Activated gamma-delta T cell treated with anti-CD3 and anti-CD28 coated beads, Interleukin-2, amount 50 U/mL, for 16 hours (primary cell): ENCODE measurements around the gene TTN.
"Not testable (repeated sequence)": the region's sequence is repeated elsewhere in the genome, so short reads cannot be mapped to it uniquely, and the experiment has no call there.

Source experiments
- DNase-seq: peaks from one replicate; pipeline ENCODE4 v3.0.0-alpha.2; 2020; ENCODE audit warnings: low read depth

Gene TTN

DNA sequence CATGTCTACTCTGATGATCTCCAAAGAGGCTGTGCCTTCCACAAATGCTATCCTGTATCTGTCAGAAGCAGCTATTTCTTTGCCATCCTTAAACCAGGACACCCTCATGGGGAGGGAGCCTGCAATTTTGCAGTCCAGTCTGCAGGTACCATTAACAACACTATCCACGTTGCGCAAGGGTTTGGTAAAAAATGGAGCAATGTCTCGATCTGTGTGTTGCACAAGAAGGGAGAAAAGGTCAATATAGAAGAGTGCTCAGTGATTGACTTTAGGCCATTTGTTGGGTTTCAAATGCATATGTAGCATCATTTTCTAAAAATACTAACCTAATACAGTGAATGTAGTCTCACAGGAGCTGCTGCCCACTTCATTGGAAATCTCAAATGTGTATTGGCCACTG, 74.3 kb downstream of the TTN start:
- DNase-seq = no peak

DNA sequence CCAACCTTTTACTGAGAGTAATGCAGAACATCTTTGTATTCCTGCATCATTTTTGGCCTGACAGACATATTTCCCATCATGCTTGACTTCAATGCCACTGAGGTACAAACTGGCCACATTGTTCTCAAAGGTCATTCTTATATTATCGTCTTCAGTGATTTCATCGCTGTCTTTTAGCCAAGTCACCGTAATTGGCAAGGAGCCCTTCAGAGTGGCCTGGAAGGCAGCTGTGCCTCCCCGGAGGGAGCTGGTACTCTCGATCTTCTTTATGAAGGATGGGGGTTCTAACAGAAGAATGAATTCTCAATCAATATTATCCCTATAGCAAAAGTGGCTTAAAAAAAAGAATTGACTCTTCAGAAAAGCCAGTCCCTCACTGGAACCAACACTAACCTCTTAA, 75.9 kb downstream of the TTN start:
- DNase-seq = no peak

DNA sequence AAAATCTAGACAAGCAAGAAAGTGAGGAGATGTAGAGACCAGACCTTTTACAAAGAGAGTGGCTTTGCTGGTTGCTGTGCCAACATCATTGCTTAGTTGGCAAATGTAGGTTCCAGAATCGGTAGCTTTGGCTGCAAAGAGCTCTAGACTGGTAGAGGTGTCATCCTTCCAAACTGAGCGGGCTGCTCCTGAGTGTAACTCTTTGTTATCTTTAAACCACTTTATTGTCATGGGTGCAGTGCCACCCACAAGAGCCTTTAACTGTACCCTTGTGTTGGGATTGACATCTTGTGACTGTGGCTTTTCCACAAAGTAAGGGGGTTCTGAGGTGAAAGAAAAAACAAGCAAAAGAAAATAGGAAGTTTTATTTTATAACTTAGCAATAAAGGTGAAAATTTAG, 77.2 kb downstream of the TTN start:
- no peak for DNase-seq

DNA sequence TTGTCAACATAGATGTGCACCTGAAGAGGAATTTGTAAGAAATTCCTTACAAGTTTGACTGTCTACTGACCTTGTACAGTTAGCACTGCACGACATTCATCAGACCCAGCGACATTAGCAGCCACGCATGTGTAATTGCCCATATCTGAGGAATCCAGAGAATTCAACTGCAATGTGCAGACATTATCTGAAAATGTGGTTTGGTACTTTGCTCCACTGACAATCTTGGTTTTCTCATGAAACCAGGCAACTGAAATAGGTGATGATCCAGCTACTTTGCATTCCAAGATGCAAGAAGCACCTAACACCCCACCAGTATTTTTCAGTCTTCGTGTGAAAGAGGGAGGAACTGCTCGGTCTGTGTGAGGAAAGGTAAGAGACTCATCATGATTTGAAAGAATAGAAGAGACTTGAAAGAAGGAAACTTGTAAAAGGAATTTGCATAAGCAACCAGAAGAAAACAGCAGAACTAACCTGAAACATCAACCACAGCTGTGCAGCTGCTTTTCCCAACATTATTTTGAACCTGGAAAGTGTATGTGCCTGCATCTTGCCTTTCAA, 83.4 kb downstream of the TTN start:
- DNase-seq = no peak

- no peak for DNase-seq
Observed at GRCh38 chr2:178722296-178722695, 84.9 kb downstream of the TTN start.

DNA sequence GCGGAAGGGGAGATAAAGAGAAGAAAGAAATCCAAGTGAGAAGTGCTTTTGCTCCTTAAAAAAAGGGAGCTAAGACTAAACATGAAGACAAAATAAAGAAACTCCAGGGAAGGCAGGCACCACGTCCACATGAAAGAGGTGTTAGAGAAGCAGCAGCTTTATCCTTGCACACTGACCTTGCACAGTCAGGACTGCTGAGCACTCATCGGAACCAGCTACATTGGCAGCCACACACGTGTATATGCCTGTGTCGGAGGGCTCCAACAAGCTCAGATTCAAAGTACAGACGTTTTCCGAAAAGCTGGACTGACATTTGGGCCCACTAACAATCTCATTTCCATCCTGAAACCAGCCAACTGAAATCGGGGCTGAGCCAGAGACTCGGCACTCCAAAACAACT, 88.2 kb downstream of the TTN start:
- no peak for DNase-seq

GRCh38 chr2:178718283-178718682, 88.9 kb downstream of the TTN start:
- DNase-seq = no peak

DNA sequence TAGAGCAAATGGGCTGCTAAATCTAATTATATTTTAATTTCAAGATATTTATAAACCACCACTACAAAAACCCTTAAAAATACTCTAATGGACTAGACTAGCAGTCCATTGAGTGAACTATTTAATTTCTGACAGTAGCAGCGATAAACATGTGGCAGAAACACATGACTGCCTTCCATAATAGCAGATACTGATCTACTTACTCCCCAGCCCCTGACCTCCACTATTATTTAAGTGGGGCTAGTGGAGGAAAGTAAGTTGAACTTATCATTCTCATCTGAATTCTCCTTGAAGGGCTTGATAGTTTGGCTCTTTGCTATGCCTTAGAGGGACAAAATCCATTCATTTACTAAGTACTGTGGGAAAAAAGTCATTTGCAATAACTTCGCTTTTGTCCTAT, 90.8 kb downstream of the TTN start:
- DNase-seq = no peak

GRCh38 chr2:178715366-178715765, 91.9 kb downstream of the TTN start:
- no peak for DNase-seq

GRCh38 chr2:178707476-178707875, 99.7 kb downstream of the TTN start:
- DNase-seq = no peak

GRCh38 chr2:178704876-178705275, 102.3 kb downstream of the TTN start:
- no peak for DNase-seq

- no peak for DNase-seq
Observed at GRCh38 chr2:178702361-178702760, 104.9 kb downstream of the TTN start.

- no peak for DNase-seq
Observed at GRCh38 chr2:178700922-178701342, 106.3 kb downstream of the TTN start.

DNA sequence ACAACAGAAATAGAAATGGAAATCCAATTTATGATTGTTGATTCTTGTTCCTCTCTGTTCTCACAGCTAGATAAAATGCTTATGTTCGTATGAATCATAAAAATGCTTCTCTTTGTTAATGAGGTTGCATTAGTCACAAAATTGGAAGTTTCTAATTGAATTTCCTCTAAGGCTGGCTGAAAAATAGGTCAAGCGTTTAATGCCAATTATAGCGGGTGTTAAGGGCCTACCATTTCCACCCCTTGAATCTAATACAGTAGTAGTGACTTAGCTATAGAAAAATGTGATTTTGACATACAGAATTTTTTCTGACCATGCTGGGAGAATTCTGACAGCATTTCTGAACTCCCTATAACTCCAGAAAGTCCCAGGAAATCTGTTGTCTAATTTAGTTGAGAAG, 107.1 kb downstream of the TTN start:
- DNase-seq = no peak

- no peak for DNase-seq
Observed at GRCh38 chr2:178692845-178693244, 114.4 kb downstream of the TTN start.

- DNase-seq = no peak
Observed at GRCh38 chr2:178689808-178690207, 117.4 kb downstream of the TTN start.

- DNase-seq = no peak
Observed at GRCh38 chr2:178683877-178684276, 123.3 kb downstream of the TTN start.

DNA sequence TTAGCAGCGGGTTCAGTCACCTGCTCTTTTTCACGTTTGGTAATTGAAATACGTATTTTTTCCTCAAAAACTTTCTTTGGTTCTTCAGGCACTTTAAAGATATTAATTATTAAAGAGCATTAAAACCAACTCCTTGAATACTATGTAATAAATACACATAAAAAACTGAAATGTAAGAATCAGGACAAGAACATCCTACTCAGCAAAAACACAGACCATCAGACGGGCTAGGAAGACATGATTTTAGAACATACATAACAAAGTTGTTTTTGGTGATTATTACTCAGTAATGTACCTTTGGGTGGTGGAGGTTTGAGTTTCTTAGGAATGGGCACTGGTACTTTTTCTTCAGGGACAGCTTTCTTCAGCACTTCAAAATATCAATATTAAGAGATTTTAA, 126.1 kb downstream of the TTN start:
- no peak for DNase-seq

DNA sequence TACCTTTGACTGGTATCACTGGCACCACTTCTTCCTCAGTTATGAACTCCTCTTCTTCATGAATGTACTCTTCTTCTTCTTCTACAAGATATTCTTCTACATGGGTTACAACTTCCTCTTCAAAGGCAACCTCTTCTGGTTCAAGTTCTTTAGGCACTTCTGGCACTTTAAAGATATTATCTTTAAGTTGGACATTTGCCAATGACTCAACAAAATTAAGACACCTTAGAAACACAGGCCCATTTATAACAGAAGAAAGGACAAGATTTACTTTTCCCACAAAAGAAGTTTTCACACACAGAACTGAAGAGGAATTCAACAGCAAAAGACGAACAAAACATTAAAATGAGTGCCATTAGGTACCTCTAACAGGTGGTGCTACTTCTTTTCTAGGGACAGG, 127.3 kb downstream of the TTN start:
- no peak for DNase-seq

DNA sequence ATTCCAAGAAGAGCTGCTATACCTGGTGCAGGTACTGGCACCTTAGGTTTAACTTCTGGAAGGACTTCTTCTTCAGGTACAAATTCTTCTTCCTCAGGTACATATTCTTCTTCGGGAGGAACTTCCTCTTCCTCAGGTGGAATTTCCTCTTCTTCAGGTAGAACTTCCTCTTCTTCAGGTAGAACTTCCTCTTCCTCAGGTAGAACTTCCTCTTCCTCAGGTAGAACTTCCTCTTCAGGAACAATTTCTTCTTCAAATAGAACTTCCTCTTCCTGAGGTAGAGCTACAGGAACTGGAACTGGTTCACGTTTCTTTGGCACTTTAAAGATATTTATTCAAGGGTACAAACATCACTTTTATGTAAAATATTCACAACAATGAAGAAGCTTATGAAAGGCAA, 129.6 kb downstream of the TTN start:
- no peak for DNase-seq

DNA sequence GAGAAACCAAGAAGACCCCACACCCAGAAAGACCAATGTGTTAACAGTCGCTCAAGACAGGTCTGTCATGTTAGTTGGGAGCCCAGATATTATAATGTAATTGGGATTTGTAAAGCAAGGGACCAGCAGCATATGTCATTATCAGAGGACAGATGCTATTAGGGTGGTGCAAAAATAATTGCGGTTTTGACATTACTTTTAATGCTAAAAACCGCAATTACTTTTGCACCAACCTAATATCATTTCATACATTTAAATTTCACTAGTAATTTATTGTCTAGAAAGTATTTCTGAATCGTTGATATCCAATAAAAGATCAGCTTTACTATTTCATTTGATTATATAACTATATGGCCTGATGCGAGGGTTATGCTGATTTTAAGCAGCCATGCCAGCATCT, 131.2 kb downstream of the TTN start:
- no peak for DNase-seq

DNA sequence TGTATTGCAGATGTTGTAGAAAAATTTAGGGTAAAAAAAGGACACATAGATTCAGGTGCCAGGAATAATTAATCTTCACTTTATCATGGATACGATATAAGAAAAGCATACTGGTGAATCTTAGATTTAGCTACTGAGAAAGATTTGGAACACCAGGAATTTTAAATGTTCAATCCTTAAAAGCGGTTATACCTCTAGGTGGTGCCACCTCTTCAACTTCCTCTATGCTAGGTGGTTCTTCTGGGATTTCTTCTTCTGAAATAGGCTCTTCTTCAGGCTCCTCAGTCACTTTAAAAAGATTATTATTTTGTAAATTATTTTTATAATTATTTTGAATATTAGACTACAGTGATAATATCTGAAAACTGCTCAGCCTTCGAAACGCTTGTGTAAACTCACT, 133.1 kb downstream of the TTN start:
- no peak for DNase-seq

DNA sequence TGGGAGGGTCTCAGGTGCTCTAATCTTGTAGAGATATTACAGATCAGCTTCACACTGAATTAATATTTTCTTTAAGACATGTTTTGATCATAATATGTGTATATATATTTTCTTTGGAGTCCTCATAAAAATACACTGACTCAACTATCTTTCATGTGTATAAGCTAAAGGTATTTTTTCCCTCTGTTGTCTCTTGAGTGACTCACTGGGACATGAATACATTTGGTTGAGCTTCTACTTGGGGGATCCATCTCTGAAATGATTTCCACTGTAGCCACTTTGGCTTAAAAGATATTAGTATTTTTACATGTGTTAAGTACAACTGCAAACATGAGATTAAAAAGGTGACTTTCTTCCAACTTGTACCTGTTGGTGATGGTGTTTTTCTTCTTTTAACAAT, 140.8 kb downstream of the TTN start:
- no peak for DNase-seq

DNA sequence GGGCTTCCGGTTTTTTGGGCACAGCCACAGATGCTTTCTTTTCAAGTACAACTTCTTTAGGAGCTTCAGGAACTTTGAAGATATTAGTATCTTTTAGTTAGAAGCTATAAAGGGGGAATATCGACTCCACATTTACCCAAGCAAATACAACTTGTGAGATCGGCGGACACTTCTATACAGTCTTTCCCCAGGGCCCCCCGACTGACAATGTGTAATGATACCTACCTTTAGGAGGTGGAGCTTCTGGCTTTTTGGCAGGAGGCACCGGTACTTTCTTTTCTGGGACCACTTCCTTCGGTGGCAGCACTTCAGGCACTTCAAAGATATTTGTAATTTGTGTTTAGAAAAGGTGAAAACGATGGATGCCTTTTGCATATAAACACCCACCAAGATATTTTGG, 148.7 kb downstream of the TTN start:
- not testable (repeated sequence) for DNase-seq

DNA sequence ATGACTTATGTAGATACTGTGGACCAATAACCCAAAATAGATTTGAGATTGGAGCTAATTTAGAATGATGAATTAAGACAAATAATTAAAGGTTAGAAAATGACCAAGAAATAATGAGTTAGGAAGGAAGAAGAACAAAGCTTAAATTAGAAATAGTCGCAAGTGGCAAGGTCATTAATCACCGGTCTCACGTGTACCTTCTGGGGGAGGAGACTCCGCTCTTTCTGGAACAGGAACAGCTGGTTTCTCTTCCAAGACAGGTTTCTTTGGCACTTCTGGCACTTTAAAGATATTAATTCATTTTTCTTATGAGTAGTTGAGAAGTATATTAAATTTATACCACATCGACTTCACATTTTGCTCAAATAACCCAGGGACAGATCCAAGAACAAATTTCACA, 156.7 kb downstream of the TTN start:
- no peak for DNase-seq
